Measurements from ENCODE around the gene KCND2.

GRCh38 chr7:120233338-120233737, 39.6 kb upstream of the KCND2 start:
- TF ChIP-seq YY1 (IDR thresholded peaks at IDR 0.05; ENCODE audit: insufficient read depth, insufficient read length) (no peak), ZNF274 (IDR thresholded peaks at IDR 0.05; ENCODE audit: low read depth, low read length) (no peak), SUZ12 (IDR thresholded peaks at IDR 0.05; ENCODE audit: extremely low read depth, insufficient read depth, insufficient read length) (no peak)

All from NT2/D1 (cell line).